Measurements from ENCODE around the gene ADH1C.

GRCh38 chr4:99382745-99383360, 30.3 kb upstream of the ADH1C start:
- TF ChIP-seq CTCF (conservative IDR thresholded peaks at IDR 0.05; ENCODE audit: low read depth, low read length) = no peak
- TF ChIP-seq EZH2 (IDR thresholded peaks at IDR 0.05; ENCODE audit: low read length, unreplicated experiment) = no peak

All from PC-3 (cell line).